ENCODE results near the gene S1PR1.

DNA sequence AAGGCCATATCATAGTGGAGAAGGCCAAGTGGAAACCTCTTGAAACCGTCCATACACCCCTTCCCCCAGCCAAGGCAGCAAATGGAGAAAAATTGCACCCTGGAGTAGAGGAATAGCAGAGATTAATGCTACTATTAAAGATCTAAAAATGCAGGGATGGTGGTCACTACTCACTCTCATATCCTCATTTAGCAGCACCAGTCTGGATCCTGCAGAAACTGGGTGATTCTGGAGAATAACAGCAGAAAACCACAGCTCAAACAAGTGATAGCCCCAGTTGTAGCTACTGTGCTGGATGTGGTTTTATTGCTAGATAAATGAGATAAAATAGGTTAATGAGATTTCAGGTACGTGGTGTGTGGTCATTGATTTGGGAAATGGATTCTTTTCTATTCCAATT lies 30.3 kb downstream of the S1PR1 start:
- TF ChIP-seq SP1 (IDR thresholded peaks at IDR 0.05) (no peak), LEF1 (IDR thresholded peaks at IDR 0.05; ENCODE audit: borderline replicate concordance) (no peak)

Data from HEK293T (cell line).